Medulla oblongata (tissue), 1 donor: ENCODE data around the gene ZNF423.

Experiments used
- DNase-seq: peaks from one replicate; pipeline ENCODE4 v3.0.0-alpha.2; 2015; ENCODE audit errors: extremely low spot score

The ZNF423 gene

GRCh38 chr16:49625311-49626065 lies 230.4 kb downstream of the ZNF423 start:
- no peak for DNase-seq

- no peak for DNase-seq
Observed at GRCh38 chr16:49623501-49624266, 232.2 kb downstream of the ZNF423 start.

GRCh38 chr16:49622421-49623402 lies 233.2 kb downstream of the ZNF423 start:
- no peak for DNase-seq

- DNase-seq: no peak
Observed at GRCh38 chr16:49622084-49622390, 233.9 kb downstream of the ZNF423 start.

- peak; percentile 16 for DNase-seq
Observed at GRCh38 chr16:49621241-49622083, 234.4 kb downstream of the ZNF423 start.

GRCh38 chr16:49620869-49621240 lies 235.1 kb downstream of the ZNF423 start:
- no peak for DNase-seq

GRCh38 chr16:49620158-49620868 lies 235.6 kb downstream of the ZNF423 start:
- peak; percentile 30 for DNase-seq

GRCh38 chr16:49619811-49620157 lies 236.1 kb downstream of the ZNF423 start:
- no peak for DNase-seq

- DNase-seq: no peak
Observed at GRCh38 chr16:49618955-49619354, 237.0 kb downstream of the ZNF423 start.

- DNase-seq: no peak
Observed at GRCh38 chr16:49617710-49618330, 238.1 kb downstream of the ZNF423 start.

GRCh38 chr16:49617016-49617629 lies 238.8 kb downstream of the ZNF423 start:
- no peak for DNase-seq

- no peak for DNase-seq
Observed at GRCh38 chr16:49615576-49615975, 240.3 kb downstream of the ZNF423 start.

GRCh38 chr16:49610983-49611382 lies 244.9 kb downstream of the ZNF423 start:
- no peak for DNase-seq

GRCh38 chr16:49608779-49609178 lies 247.1 kb downstream of the ZNF423 start:
- peak; percentile 55 for DNase-seq

GRCh38 chr16:49608098-49608497 lies 247.8 kb downstream of the ZNF423 start:
- DNase-seq: no peak

- no peak for DNase-seq
Observed at GRCh38 chr16:49605536-49606254, 250.2 kb downstream of the ZNF423 start.

GRCh38 chr16:49604602-49605001 lies 251.3 kb downstream of the ZNF423 start:
- DNase-seq: no peak

GRCh38 chr16:49603956-49604355 lies 252.0 kb downstream of the ZNF423 start:
- DNase-seq: no peak

- DNase-seq: no peak
Observed at GRCh38 chr16:49602976-49603310, 253.0 kb downstream of the ZNF423 start.
